HFFc6 (cell line): ENCODE measurements around the gene THAP7. TPM values are rescaled to one million over a fixed set of nuclear protein-coding genes. Genes with fewer than 3 reads are reported as not detected.
"Not testable (repeated sequence)": the region's sequence is repeated elsewhere in the genome, so short reads cannot be mapped to it uniquely, and the experiment has no call there.

Experiments
- DNase-seq: peaks from one replicate; pipeline ENCODE4 v3.0.0-alpha.2; 2018
- H3K27ac Mint-ChIP-seq: 2 replicates; pipeline ENCODE4 v1.8.0; 2020; ENCODE audit warnings: mild to moderate bottlenecking, mixed read lengths
- H3K27me3 Mint-ChIP-seq: 2 replicates; pipeline ENCODE4 v1.8.0; 2021; ENCODE audit warnings: mild to moderate bottlenecking, moderate library complexity, mixed read lengths; ENCODE audit not compliant: insufficient read depth
- H3K36me3 Mint-ChIP-seq: 2 replicates; pipeline ENCODE4 v1.8.0; 2021; ENCODE audit warnings: low read depth, mixed read lengths
- H3K4me1 Mint-ChIP-seq: 2 replicates; pipeline ENCODE4 v1.8.0; 2020; ENCODE audit warnings: low read depth, mixed read lengths
- H3K4me3 Mint-ChIP-seq: 2 replicates; pipeline ENCODE4 v1.8.0; 2020; ENCODE audit warnings: mild to moderate bottlenecking, moderate library complexity, mixed read lengths
- H3K9me3 Mint-ChIP-seq: 2 replicates; pipeline ENCODE4 v1.8.0; 2020; ENCODE audit warnings: mild to moderate bottlenecking, mixed read lengths
- long read RNA-seq: library from polyadenylated mRNA; unstranded; transcript quantifications from one replicate; pipeline ENCODE4 v2.0.0, GENCODE V29; 2019
- total RNA-seq, 6 experiments: library from RNA; stranded (reverse); fragmentation: NEBNext Ultra II Directional; extraction: Animal tissue kit (Norgen Biotek cat#: 25700); gene quantifications; 2 replicates in 1 of 6; 3 replicates in 5 of 6; pipeline ENCODE4 v1.2.3, GENCODE V29; 2021
- TF ChIP-seq, protein P1 (sequence below): fragments of 200-600 bp; sonication (generic); IDR thresholded peaks from 2 replicates; pipeline ENCODE4 v1.5.0; 2021; ENCODE audit warnings: antibody characterized with exemption, mild to moderate bottlenecking

THAP7 gene, protein sequence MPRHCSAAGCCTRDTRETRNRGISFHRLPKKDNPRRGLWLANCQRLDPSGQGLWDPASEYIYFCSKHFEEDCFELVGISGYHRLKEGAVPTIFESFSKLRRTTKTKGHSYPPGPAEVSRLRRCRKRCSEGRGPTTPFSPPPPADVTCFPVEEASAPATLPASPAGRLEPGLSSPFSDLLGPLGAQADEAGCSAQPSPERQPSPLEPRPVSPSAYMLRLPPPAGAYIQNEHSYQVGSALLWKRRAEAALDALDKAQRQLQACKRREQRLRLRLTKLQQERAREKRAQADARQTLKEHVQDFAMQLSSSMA
- 10 to 100 TPM; 17.8 to 23.1 (median 21.1) TPM for total RNA-seq
- long read RNA-seq, transcript THAP7-204 (2 exons, 1,809 nt): minor isoform, 5 of 29 reads
- long read RNA-seq, transcript THAP7-208 (3 exons, 1,957 nt): major isoform, 11 of 29 reads
- long read RNA-seq, transcript THAP7-202 (5 exons, 1,144 nt): minor isoform, 10 of 29 reads
- long read RNA-seq, partial matches to known transcripts: 0 of 29 reads
- long read RNA-seq, other reads (novel, unspliced or antisense): 2 of 29 reads

DNA sequence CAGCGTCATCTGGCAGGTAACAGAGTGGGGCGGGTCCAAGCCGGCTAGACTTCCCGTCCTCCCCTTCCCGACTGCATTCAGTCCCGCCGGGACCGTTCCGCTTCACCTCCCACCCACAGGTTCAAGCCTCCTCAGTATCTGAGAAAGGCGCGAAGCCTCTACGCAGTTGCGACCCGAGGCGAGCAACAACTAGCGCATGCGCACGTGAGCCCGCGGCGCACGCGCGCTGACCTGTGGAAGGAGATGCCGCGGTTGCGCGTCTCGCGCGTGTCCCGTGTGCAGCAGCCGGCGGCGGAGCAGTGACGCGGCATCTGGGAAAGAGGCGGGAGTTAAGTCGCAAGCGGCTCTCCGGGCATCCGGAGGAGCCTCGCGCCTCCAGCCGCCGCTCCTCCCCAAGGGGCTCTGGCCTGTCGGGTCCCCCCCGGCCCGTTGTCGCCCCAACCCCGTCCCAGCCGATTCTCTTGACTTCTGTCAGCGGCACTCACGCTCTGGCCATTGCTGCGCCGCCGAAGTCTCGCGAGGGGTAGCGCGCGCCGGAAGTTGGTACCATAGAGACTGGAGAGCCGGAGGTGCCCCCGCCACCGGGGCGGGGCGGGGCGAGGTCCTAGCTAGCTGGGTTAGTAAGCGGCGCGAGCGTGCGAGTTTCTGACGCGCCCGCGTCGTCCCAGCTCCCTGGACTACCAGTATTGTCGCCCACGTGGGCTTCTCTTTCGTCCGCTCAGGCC is at the start of gene THAP7:
Gene THAP7 (minus strand): TSS at position 518 of the 725 bp plus-strand sequence. CDS start 207 bp downstream, at position 311.
- peaks cover 15% of the 10 kb centered on the region for H3K27me3 Mint-ChIP-seq
- H3K4me1 Mint-ChIP-seq: peaks cover 24% of the 10 kb centered on the region
- H3K9me3 Mint-ChIP-seq: no peaks in the 10 kb centered on the region
- 0 out of 2 replicates have a peak, but pooled peaks cover 4% of the 10 kb centered on the region for H3K36me3 Mint-ChIP-seq
- peak within 1 kb of the TSS; percentile 94 for H3K27ac Mint-ChIP-seq
- DNase-seq: peak; percentile 91
- H3K4me3 Mint-ChIP-seq: peak within 1 kb of the TSS; percentile 93
- TF ChIP-seq, protein P1, sequence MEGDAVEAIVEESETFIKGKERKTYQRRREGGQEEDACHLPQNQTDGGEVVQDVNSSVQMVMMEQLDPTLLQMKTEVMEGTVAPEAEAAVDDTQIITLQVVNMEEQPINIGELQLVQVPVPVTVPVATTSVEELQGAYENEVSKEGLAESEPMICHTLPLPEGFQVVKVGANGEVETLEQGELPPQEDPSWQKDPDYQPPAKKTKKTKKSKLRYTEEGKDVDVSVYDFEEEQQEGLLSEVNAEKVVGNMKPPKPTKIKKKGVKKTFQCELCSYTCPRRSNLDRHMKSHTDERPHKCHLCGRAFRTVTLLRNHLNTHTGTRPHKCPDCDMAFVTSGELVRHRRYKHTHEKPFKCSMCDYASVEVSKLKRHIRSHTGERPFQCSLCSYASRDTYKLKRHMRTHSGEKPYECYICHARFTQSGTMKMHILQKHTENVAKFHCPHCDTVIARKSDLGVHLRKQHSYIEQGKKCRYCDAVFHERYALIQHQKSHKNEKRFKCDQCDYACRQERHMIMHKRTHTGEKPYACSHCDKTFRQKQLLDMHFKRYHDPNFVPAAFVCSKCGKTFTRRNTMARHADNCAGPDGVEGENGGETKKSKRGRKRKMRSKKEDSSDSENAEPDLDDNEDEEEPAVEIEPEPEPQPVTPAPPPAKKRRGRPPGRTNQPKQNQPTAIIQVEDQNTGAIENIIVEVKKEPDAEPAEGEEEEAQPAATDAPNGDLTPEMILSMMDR: no peak

DNA sequence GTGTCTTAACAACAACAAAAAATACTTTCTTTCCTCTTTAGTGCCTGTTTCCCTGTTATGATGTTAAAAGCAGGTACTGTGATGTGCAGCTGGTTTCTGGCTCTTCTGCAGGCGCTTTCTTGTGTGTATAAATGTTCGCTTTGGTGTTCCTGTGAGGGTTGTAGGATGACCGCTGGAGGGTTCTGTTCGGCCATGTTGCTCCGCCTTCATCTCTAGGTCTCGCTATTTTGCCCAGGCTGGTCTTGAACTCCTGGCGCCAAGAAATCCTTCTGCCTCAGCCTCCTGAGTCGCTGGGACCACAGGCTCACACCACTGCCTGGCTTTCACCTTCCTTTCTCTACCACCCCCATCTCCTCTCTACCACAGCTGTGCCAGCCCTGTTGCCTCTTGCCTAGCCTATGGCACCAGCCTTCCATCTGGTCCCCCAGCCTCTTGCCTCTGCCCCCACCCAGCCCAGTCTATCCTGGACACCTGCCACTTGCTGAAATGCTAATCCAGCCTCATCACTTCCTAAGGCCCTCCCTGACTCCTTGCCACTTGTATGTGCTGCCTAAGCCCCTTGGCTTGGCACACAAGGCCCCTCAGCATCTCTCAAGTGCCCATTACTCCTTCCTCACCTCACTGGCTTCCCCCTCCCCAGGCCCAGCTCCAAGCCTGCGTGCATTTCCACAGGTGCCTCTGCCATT is 49.4 kb upstream of the THAP7 start:
- TF ChIP-seq, protein P1: no peak
- Mint-ChIP-seq H3K27me3 (peaks cover 21% of the 10 kb centered on the region), H3K36me3 (no peaks in the 10 kb centered on the region), H3K27ac (0 out of 2 replicates have a peak overlapping the region, but pooled peaks have one; percentile 23), H3K4me3 (no peak overlapping the region), H3K9me3 (no peaks in the 10 kb centered on the region), H3K4me1 (peaks cover 26% of the 10 kb centered on the region)
- DNase-seq: no peak

DNA sequence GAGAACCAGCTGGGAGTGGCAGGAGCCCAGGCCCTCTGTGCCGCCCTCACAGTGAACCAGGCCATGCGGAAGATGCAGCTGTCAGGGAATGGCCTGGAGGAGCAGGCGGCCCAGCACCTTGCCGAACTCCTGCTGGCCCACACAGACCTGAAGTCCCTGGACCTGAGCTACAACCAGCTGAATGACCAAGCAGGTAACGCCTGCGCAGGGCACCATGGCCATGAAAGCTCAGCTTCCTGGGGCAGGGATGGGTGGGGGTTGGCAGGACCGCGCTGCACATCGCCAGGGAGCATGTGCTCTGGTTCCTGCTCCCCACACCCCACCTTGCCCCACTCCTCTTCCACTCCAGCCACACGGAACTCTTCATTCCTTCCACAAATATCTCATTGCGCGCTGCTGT is 47.0 kb upstream of the THAP7 start:
- peaks cover 11% of the 10 kb centered on the region for H3K27me3 Mint-ChIP-seq
- not testable (repeated sequence) for H3K4me3 Mint-ChIP-seq, H3K27ac Mint-ChIP-seq, DNase-seq, H3K36me3 Mint-ChIP-seq, H3K9me3 Mint-ChIP-seq
- H3K4me1 Mint-ChIP-seq: peaks cover 49% of the 10 kb centered on the region

DNA sequence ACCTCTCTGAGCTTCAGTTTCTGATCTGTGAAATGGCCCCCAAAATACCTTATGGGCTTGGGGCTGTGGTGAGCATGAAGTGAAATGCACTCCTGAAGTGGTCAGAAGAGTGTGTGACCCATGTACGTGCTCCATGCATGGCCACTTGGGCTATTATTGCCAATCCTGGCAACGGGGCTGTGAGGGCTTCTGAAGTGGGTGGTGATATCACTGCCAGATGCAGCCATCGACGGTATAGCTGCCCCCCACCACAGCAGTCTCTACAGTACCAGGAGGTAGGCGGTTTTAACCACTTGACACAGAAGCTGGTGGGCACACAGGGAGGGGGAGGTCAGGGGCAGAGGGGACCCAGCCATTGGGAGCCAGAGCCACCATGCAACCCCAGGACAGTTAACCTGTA is 46.5 kb upstream of the THAP7 start:
- Mint-ChIP-seq H3K4me1 (peaks cover 54% of the 10 kb centered on the region), H3K27me3 (peaks cover 11% of the 10 kb centered on the region)
- not testable (repeated sequence) for H3K9me3 Mint-ChIP-seq, DNase-seq, H3K36me3 Mint-ChIP-seq, H3K4me3 Mint-ChIP-seq, H3K27ac Mint-ChIP-seq

DNA sequence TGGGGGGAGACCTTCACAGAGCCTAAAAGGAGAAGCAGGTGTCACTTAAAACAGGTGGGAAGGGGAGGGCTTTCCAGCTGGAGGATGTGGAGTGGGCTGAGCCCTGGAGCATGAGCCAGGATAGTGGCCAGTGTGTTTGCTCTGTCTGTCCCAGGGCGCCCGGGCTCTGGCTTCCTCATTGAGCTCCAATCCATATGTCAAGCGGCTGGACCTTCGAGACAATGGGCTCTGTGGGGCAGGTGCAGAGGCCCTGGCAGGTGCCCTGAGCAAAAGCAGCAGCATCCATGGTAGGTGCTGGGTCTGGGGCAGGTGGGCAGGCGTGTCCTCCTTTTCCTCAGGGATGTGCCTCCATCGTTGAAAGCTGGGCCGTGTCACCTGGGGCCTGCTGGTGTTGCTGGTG is 45.8 kb upstream of the THAP7 start:
- Mint-ChIP-seq H3K27me3 (peaks cover 11% of the 10 kb centered on the region), H3K36me3 (no peaks in the 10 kb centered on the region), H3K27ac (no peak overlapping the region), H3K4me1 (peaks cover 54% of the 10 kb centered on the region), H3K9me3 (no peaks in the 10 kb centered on the region), H3K4me3 (no peak overlapping the region)
- TF ChIP-seq, protein P1: no peak
- DNase-seq: no peak

DNA sequence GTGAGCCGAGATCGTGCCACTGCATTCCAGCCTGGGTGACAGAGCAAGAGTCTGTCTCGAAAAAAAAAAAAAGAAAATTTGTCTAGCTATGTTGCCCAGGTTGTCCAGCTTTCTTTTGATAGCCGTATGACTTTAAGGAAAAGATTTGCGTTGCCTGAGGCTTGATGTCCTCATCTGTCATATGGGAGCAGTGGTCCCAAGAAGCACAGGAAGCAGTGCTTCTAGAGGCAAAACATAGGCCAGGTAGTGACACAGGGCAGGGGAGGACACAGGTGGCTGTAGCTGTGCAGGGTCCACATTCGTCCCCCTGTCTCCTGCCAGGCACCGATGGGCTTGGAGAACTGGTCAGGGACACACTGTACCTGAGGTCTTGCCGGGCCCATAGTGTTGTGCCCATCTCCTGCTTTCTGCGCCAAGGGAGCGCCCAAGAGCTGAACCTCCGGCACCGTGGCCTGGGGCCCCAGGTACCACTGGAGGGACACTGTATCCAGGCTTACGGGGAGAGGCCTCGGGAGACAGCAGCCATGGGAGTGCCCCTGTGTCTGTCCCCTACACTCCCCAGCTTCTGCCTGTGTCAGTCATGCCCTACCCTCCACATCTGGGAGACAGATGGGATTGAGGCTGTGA is 45.2 kb upstream of the THAP7 start:
- Mint-ChIP-seq H3K36me3 (no peaks in the 10 kb centered on the region), H3K4me1 (peaks cover 54% of the 10 kb centered on the region)
- DNase-seq: no peak

More for the DNA sequence above, 45.2 kb upstream of the THAP7 start:
- Mint-ChIP-seq H3K4me3 (no peak overlapping the region), H3K9me3 (no peaks in the 10 kb centered on the region), H3K27ac (no peak overlapping the region), H3K27me3 (peaks cover 11% of the 10 kb centered on the region)
- TF ChIP-seq, protein P1: no peak
